ENCODE measurements around the gene TRIP12. TPM values are rescaled to one million over a fixed set of nuclear protein-coding genes. Genes with fewer than 3 reads are reported as not detected.

Gene TRIP12
- total and polyA plus RNA-seq, 10 donors, result 15.3 to 263 (median 189) TPM

GRCh38 chr2:229780856-229781773 lies 140.7 kb downstream of the TRIP12 start:
- Histone ChIP-seq H3K9me3 (no peaks in the 10 kb centered on the region), H3K27ac (peak overlapping the region in 3 of 8 donors; percentile 10 to 27 (median 25)), H3K36me3 (peaks cover 0 to 99% (median 57%) of the 10 kb centered on the region in 6 donors), H3K4me1 (peaks cover 5 to 43% (median 9%) of the 10 kb centered on the region in 6 donors), H3K4me3 (no peak overlapping the region), H3K27me3 (replicated peaks in 1 of 7) (no peaks in the 10 kb centered on the region)
- DNase-seq, result no peak
- TF ChIP-seq POLR2AphosphoS5 (IDR thresholded peaks at IDR 0.05) (no peak), CTCF (IDR thresholded peaks at IDR 0.05 in 8 of 11, conservative IDR thresholded peaks at IDR 0.05 in 3 of 11) (peak; percentile 58 to 89 (median 77)), POLR2A (IDR thresholded peaks at IDR 0.05) (no peak)
- intact Hi-C loops (cut with DNase I; ENCODE audit: low total_unique reads), result no loop called here

GRCh38 chr2:229779650-229780049 lies 142.2 kb downstream of the TRIP12 start:
- Histone ChIP-seq H3K27ac (no peak overlapping the region), H3K4me3 (no peak overlapping the region), H3K4me1 (peaks cover 5 to 58% (median 15%) of the 10 kb centered on the region in 6 donors), H3K36me3 (peaks cover 0 to 99% (median 50%) of the 10 kb centered on the region in 6 donors), H3K27me3 (replicated peaks in 1 of 7) (no peaks in the 10 kb centered on the region), H3K9me3 (no peaks in the 10 kb centered on the region)
- WGBS, 5 donors, result 83 to 94% (median 91%) methylated on average over 3 of the region's 3 CpGs
- DNase-seq, result no peak
- TF ChIP-seq CTCF (IDR thresholded peaks at IDR 0.05 in 8 of 11, conservative IDR thresholded peaks at IDR 0.05 in 3 of 11) (no peak), POLR2A (IDR thresholded peaks at IDR 0.05) (no peak), POLR2AphosphoS5 (IDR thresholded peaks at IDR 0.05) (no peak)
- intact Hi-C loops (cut with DNase I; ENCODE audit: low total_unique reads), result no loop called here

DNA sequence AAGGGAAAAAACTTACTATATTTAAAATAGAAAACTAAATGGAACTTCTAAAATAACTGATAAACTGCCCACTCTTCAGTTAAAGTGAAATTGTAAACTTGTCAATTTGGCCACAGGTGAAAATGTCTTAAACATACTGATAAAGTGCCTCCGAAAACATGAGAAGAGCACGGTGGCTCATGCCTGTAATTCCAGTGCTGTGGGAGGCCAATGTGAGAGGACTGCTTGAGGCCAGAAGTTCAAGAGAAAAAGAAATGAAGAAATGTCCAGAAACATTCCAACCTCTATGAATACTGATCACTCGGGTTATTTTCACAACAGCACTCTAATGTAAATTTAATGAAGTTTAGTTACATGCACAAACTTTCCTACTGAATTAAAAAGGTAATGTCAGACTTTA lies 144.1 kb downstream of the TRIP12 start:
- TF ChIP-seq POLR2AphosphoS5 (IDR thresholded peaks at IDR 0.05), result no peak
- no peak for TF ChIP-seq CTCF (IDR thresholded peaks at IDR 0.05 in 8 of 11, conservative IDR thresholded peaks at IDR 0.05 in 3 of 11)
- no peak for TF ChIP-seq POLR2A (IDR thresholded peaks at IDR 0.05)
- 86 to 98% (median 93%) methylated on average over 3 of the region's 3 CpGs for WGBS, 5 donors

GRCh38 chr2:229775614-229776313 lies 146.0 kb downstream of the TRIP12 start:
- TF ChIP-seq POLR2A (IDR thresholded peaks at IDR 0.05) (no peak), CTCF (IDR thresholded peaks at IDR 0.05 in 8 of 11, conservative IDR thresholded peaks at IDR 0.05 in 3 of 11) (no peak), POLR2AphosphoS5 (IDR thresholded peaks at IDR 0.05) (no peak)
- no peaks in the 10 kb centered on the region for H3K9me3 ChIP-seq
- no peak for DNase-seq
- H3K27me3 ChIP-seq (replicated peaks in 1 of 7), result no peaks in the 10 kb centered on the region
- peaks cover 0 to 32% (median 11%) of the 10 kb centered on the region in 6 donors for H3K4me1 ChIP-seq
- H3K36me3 ChIP-seq, result peaks cover 3 to 100% (median 74%) of the 10 kb centered on the region in 6 donors
- H3K27ac ChIP-seq, result peak overlapping the region in 6 of 8 donors; percentile 4 to 63 (median 41)
- intact Hi-C loops (cut with DNase I; ENCODE audit: low total_unique reads), result no loop called here
- no peak overlapping the region for H3K4me3 ChIP-seq
- 81 to 89% (median 84%) methylated on average over 3 of the region's 3 CpGs for WGBS, 5 donors

More for the DNA sequence above, 144.1 kb downstream of the TRIP12 start:
- no peak overlapping the region for H3K27ac ChIP-seq
- H3K9me3 ChIP-seq, result no peaks in the 10 kb centered on the region
- peaks cover 0 to 99% (median 63%) of the 10 kb centered on the region in 6 donors for H3K36me3 ChIP-seq
- H3K4me1 ChIP-seq, result peaks cover 5 to 50% (median 15%) of the 10 kb centered on the region in 6 donors
- intact Hi-C loops (cut with DNase I; ENCODE audit: low total_unique reads), result no loop called here
- no peak overlapping the region for H3K4me3 ChIP-seq
- no peak for DNase-seq
- no peaks in the 10 kb centered on the region for H3K27me3 ChIP-seq (replicated peaks in 1 of 7)
